Measurements from ENCODE around the gene TAS2R19. TPM values are rescaled to one million over a fixed set of nuclear protein-coding genes. Genes with fewer than 3 reads are reported as not detected.
"Not testable (repeated sequence)": the region's sequence is repeated elsewhere in the genome, so short reads cannot be mapped to it uniquely, and the experiment has no call there.

The TAS2R19 gene
- total RNA-seq, 1 donor from 2014 or later = 4.0 TPM

- H3K4me3 Mint-ChIP-seq = no peak overlapping the region
- H3K27me3 Mint-ChIP-seq = no peaks in the 10 kb centered on the region
- ChIA-PET CTCF (no interaction called here), POLR2A (no interaction called here)
- no peak for DNase-seq
- intact Hi-C loops (cut with micrococcal nuclease) = loop anchor here (1.0 kb wide), 1 partner anchor 26 kb away; no protein-coding TSS in a partner anchor
- peaks cover 8% of the 10 kb centered on the region for H3K9me3 Mint-ChIP-seq
- no peak overlapping the region for H3K27ac Mint-ChIP-seq
- peaks cover 48% of the 10 kb centered on the region for H3K36me3 Mint-ChIP-seq (ENCODE audit: low read depth)
- TF ChIP-seq, protein P1, sequence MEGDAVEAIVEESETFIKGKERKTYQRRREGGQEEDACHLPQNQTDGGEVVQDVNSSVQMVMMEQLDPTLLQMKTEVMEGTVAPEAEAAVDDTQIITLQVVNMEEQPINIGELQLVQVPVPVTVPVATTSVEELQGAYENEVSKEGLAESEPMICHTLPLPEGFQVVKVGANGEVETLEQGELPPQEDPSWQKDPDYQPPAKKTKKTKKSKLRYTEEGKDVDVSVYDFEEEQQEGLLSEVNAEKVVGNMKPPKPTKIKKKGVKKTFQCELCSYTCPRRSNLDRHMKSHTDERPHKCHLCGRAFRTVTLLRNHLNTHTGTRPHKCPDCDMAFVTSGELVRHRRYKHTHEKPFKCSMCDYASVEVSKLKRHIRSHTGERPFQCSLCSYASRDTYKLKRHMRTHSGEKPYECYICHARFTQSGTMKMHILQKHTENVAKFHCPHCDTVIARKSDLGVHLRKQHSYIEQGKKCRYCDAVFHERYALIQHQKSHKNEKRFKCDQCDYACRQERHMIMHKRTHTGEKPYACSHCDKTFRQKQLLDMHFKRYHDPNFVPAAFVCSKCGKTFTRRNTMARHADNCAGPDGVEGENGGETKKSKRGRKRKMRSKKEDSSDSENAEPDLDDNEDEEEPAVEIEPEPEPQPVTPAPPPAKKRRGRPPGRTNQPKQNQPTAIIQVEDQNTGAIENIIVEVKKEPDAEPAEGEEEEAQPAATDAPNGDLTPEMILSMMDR (IDR thresholded peaks at IDR 0.05) = no peak
- H3K4me1 Mint-ChIP-seq = no peaks in the 10 kb centered on the region
- ATAC-seq (ENCODE audit: low read depth) = no peak
Observed at GRCh38 chr12:11039171-11039570, 16.8 kb upstream of the TAS2R19 start.

DNA sequence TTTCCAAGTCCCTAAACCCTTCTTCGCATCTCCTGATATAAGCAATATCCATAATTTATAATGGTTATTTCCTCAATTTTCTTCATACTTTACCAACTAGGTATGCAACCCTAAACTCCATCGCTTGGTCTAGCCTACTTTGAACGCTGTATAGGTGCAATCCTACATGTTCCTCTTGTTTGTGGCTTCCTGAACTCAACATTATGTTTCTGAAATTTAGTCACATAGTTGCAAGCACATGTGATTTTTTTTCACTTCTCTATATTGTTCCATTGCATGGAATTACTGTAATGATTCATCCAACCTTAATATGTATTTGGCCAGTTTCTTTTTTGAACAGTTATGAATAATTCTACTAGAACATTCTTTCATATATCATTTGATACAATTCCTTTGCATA, 11.5 kb upstream of the TAS2R19 start:
- peak; percentile 50 for ATAC-seq (ENCODE audit: low read depth)
- H3K4me1 Mint-ChIP-seq; H3K9me3 Mint-ChIP-seq; intact Hi-C loops (cut with micrococcal nuclease); H3K27ac Mint-ChIP-seq; CTCF ChIA-PET; DNase-seq; POLR2A ChIA-PET; H3K27me3 Mint-ChIP-seq; H3K4me3 Mint-ChIP-seq: not testable (repeated sequence)
- peaks cover 25% of the 10 kb centered on the region for H3K36me3 Mint-ChIP-seq (ENCODE audit: low read depth)

- Mint-ChIP-seq H3K4me1 (no peaks in the 10 kb centered on the region), H3K9me3 (no peaks in the 10 kb centered on the region), H3K36me3 (ENCODE audit: low read depth) (peaks cover 31% of the 10 kb centered on the region), H3K27me3 (no peaks in the 10 kb centered on the region), H3K27ac (no peak within 1 kb of the TSS), H3K4me3 (no peak within 1 kb of the TSS)
- POLR2A ChIA-PET = no interaction called here
- ATAC-seq (ENCODE audit: low read depth) = no peak
- DNase-seq = no peak
- TF ChIP-seq, protein P1 (IDR thresholded peaks at IDR 0.05) = no peak
- intact Hi-C loops (cut with micrococcal nuclease) = no loop called here
- CTCF ChIA-PET = no interaction called here
Observed at GRCh38 chr12:11031307-11031706, 8.9 kb upstream of the TAS2R19 start, which contains the start of gene TAS2R31. Gene TAS2R31 (minus strand): TSS chr12:11031407. CDS start chr12:11031335, 72 bp downstream.

- ATAC-seq (ENCODE audit: low read depth) (no peak), DNase-seq (no peak)
- intact Hi-C loops (cut with micrococcal nuclease) = no loop called here
- H3K4me1 Mint-ChIP-seq = no peaks in the 10 kb centered on the region
- peaks cover 9% of the 10 kb centered on the region for H3K9me3 Mint-ChIP-seq
- H3K36me3 Mint-ChIP-seq (ENCODE audit: low read depth) = peaks cover 25% of the 10 kb centered on the region
- H3K4me3 Mint-ChIP-seq = no peak overlapping the region
- no peaks in the 10 kb centered on the region for H3K27me3 Mint-ChIP-seq
- ChIA-PET CTCF (no interaction called here), POLR2A (no interaction called here)
- no peak overlapping the region for H3K27ac Mint-ChIP-seq
- TF ChIP-seq, protein P1 (IDR thresholded peaks at IDR 0.05) = no peak
Observed at GRCh38 chr12:11026118-11026517, 3.7 kb upstream of the TAS2R19 start.

GRCh38 chr12:11023387-11023786, 967 bp upstream of the TAS2R19 start:
- intact Hi-C loops (cut with micrococcal nuclease) = no loop called here
- no peaks in the 10 kb centered on the region for H3K4me1 Mint-ChIP-seq
- DNase-seq (no peak), ATAC-seq (ENCODE audit: low read depth) (no peak)
- ChIA-PET CTCF (no interaction called here), POLR2A (no interaction called here)
- TF ChIP-seq, protein P1 (IDR thresholded peaks at IDR 0.05) = no peak
- H3K9me3 Mint-ChIP-seq = peaks cover 9% of the 10 kb centered on the region
- H3K27me3 Mint-ChIP-seq = no peaks in the 10 kb centered on the region
- H3K27ac Mint-ChIP-seq = no peak overlapping the region
- no peak overlapping the region for H3K4me3 Mint-ChIP-seq
- peaks cover 22% of the 10 kb centered on the region for H3K36me3 Mint-ChIP-seq (ENCODE audit: low read depth)

GRCh38 chr12:11016937-11017336, 5.5 kb downstream of the TAS2R19 start:
- H3K36me3 Mint-ChIP-seq (ENCODE audit: low read depth) = peaks cover 8% of the 10 kb centered on the region
- TF ChIP-seq, protein P1 (IDR thresholded peaks at IDR 0.05) = no peak
- H3K27me3 Mint-ChIP-seq = no peaks in the 10 kb centered on the region
- DNase-seq (no peak), ATAC-seq (ENCODE audit: low read depth) (no peak)
- no peak overlapping the region for H3K4me3 Mint-ChIP-seq
- no peak overlapping the region for H3K27ac Mint-ChIP-seq
- H3K9me3 Mint-ChIP-seq = no peaks in the 10 kb centered on the region
- ChIA-PET POLR2A (no interaction called here), CTCF (no interaction called here)
- peaks cover 2% of the 10 kb centered on the region for H3K4me1 Mint-ChIP-seq
- intact Hi-C loops (cut with micrococcal nuclease) = no loop called here

All from activated B cell treated with CpG ODN at 0.5 μM for 24 hours (primary cell).